ENCODE measurements around the gene ADAMTS2.

Gene ADAMTS2

GRCh38 chr5:179371681-179372680, 26.7 kb upstream of the ADAMTS2 start:
- DNase-seq, result no peak

- DNase-seq, result no peak
Measured at GRCh38 chr5:179371121-179371510, 25.9 kb upstream of the ADAMTS2 start.

- DNase-seq, result no peak
Measured at GRCh38 chr5:179370490-179371120, 25.3 kb upstream of the ADAMTS2 start.

- no peak for DNase-seq
Measured at GRCh38 chr5:179369530-179369884, 24.2 kb upstream of the ADAMTS2 start.

GRCh38 chr5:179368806-179369529, 23.7 kb upstream of the ADAMTS2 start:
- no peak for DNase-seq

GRCh38 chr5:179368126-179368805, 23.0 kb upstream of the ADAMTS2 start:
- DNase-seq, result no peak

GRCh38 chr5:179367491-179367890, 22.2 kb upstream of the ADAMTS2 start:
- no peak for DNase-seq

GRCh38 chr5:179362355-179362754, 17.1 kb upstream of the ADAMTS2 start:
- DNase-seq, result no peak

- no peak for DNase-seq
Measured at GRCh38 chr5:179361037-179361603, 15.9 kb upstream of the ADAMTS2 start.

GRCh38 chr5:179357031-179357430, 11.8 kb upstream of the ADAMTS2 start:
- DNase-seq, result no peak

- no peak for DNase-seq
Measured at GRCh38 chr5:179355976-179356974, 11.0 kb upstream of the ADAMTS2 start.

GRCh38 chr5:179354305-179354882, 9.1 kb upstream of the ADAMTS2 start:
- DNase-seq, result no peak

GRCh38 chr5:179348843-179349242, 3.6 kb upstream of the ADAMTS2 start:
- no peak for DNase-seq

- DNase-seq, result no peak
Measured at GRCh38 chr5:179348011-179348530, 2.8 kb upstream of the ADAMTS2 start.

GRCh38 chr5:179347581-179347980, 2.3 kb upstream of the ADAMTS2 start:
- DNase-seq, result no peak

- DNase-seq, result no peak
Measured at GRCh38 chr5:179346875-179347274, 1.6 kb upstream of the ADAMTS2 start.

- no peak for DNase-seq
Measured at GRCh38 chr5:179346401-179346800, 1.1 kb upstream of the ADAMTS2 start.

- DNase-seq, result no peak
Measured at GRCh38 chr5:179345183-179345432, 153 bp downstream of the ADAMTS2 start.

- DNase-seq, result no peak
Measured at GRCh38 chr5:179344431-179345182, 654 bp downstream of the ADAMTS2 start.

Measured in activated naive CD4-positive, alpha-beta T cell (primary cell).